Neural crest cell (in vitro differentiated cells): ENCODE measurements around the gene DCPS. TPM values are rescaled to one million over a fixed set of nuclear protein-coding genes. Genes with fewer than 3 reads are reported as not detected.

Experiments used
- DNase-seq: peaks from one replicate; pipeline ENCODE4 v3.0.0; 2021; ENCODE audit warnings: low read depth, mixed read lengths, low spot score
- H3K27ac Mint-ChIP-seq: one replicate; pipeline ENCODE4 v1.8.0; 2021; ENCODE audit warnings: mild to moderate bottlenecking, mixed read lengths; ENCODE audit not compliant: unreplicated experiment
- H3K27me3 Mint-ChIP-seq: 2 replicates; pipeline ENCODE4 v1.8.0; 2021; ENCODE audit warnings: low read depth, mild to moderate bottlenecking, mixed read lengths
- H3K36me3 Mint-ChIP-seq: 2 replicates; pipeline ENCODE4 v1.8.0; 2021; ENCODE audit warnings: low read depth, mild to moderate bottlenecking, mixed read lengths
- H3K4me1 Mint-ChIP-seq: 2 replicates; pipeline ENCODE4 v1.8.0; 2021; ENCODE audit warnings: mixed read lengths
- H3K4me3 Mint-ChIP-seq: one replicate; pipeline ENCODE4 v1.8.0; 2021; ENCODE audit warnings: mild to moderate bottlenecking, mixed read lengths
- H3K9me3 Mint-ChIP-seq: 2 replicates; pipeline ENCODE4 v1.8.0; 2021; ENCODE audit warnings: mixed read lengths
- CTCF ChIP-seq: fragments of 200-600 bp; sonication (generic); conservative IDR thresholded peaks from 2 replicates; pipeline ENCODE4 v1.5.0; 2021; ENCODE audit warnings: antibody characterized with exemption, mild to moderate bottlenecking
- total RNA-seq: library from RNA; stranded (reverse); gene quantifications from 2 replicates; pipeline ENCODE4 v1.2.1, GENCODE V29; 2021

DCPS gene
- total RNA-seq, 1 donor from 2014 or later, result 23.3 TPM

GRCh38 chr11:126318574-126319373 lies 14.9 kb downstream of the DCPS start:
- H3K27me3 Mint-ChIP-seq, result no peaks in the 10 kb centered on the region
- no peaks in the 10 kb centered on the region for H3K9me3 Mint-ChIP-seq
- peak overlapping the region; percentile 29 for H3K27ac Mint-ChIP-seq
- H3K4me3 Mint-ChIP-seq, result peak overlapping the region; percentile 1
- no peak for TF ChIP-seq CTCF
- peaks cover 27% of the 10 kb centered on the region for H3K4me1 Mint-ChIP-seq
- DNase-seq, result no peak
- H3K36me3 Mint-ChIP-seq, result peaks cover 16% of the 10 kb centered on the region

- H3K27me3 Mint-ChIP-seq, result no peaks in the 10 kb centered on the region
- H3K4me1 Mint-ChIP-seq, result peaks cover 27% of the 10 kb centered on the region
- peaks cover 12% of the 10 kb centered on the region for H3K36me3 Mint-ChIP-seq
- H3K4me3 Mint-ChIP-seq, result no peak overlapping the region
- H3K9me3 Mint-ChIP-seq, result no peaks in the 10 kb centered on the region
- no peak overlapping the region for H3K27ac Mint-ChIP-seq
- DNase-seq, result no peak
- TF ChIP-seq CTCF, result no peak
Measured at GRCh38 chr11:126319374-126319740, 15.5 kb downstream of the DCPS start.

- Mint-ChIP-seq H3K4me1 (peaks cover 27% of the 10 kb centered on the region), H3K9me3 (no peaks in the 10 kb centered on the region), H3K27me3 (no peaks in the 10 kb centered on the region), H3K27ac (no peak overlapping the region), H3K4me3 (no peak overlapping the region), H3K36me3 (no peaks in the 10 kb centered on the region)
- no peak for DNase-seq
- TF ChIP-seq CTCF, result no peak
Measured at GRCh38 chr11:126322996-126323395, 19.1 kb downstream of the DCPS start.

GRCh38 chr11:126327281-126328000 lies 23.6 kb downstream of the DCPS start:
- no peak for DNase-seq
- Mint-ChIP-seq H3K9me3 (no peaks in the 10 kb centered on the region), H3K27ac (peak overlapping the region; percentile 87), H3K4me1 (peaks cover 24% of the 10 kb centered on the region), H3K4me3 (no peak overlapping the region), H3K27me3 (no peaks in the 10 kb centered on the region), H3K36me3 (no peaks in the 10 kb centered on the region)
- no peak for TF ChIP-seq CTCF

GRCh38 chr11:126328001-126328390 lies 24.1 kb downstream of the DCPS start:
- Mint-ChIP-seq H3K9me3 (no peaks in the 10 kb centered on the region), H3K27me3 (no peaks in the 10 kb centered on the region), H3K36me3 (no peaks in the 10 kb centered on the region), H3K27ac (peak overlapping the region; percentile 87), H3K4me3 (no peak overlapping the region), H3K4me1 (peaks cover 24% of the 10 kb centered on the region)
- no peak for TF ChIP-seq CTCF
- no peak for DNase-seq
